Parathyroid adenoma (tissue), 2 donors: ENCODE results near the gene IFNGR1.
"Not testable (repeated sequence)": the region's sequence is repeated elsewhere in the genome, so short reads cannot be mapped to it uniquely, and the experiment has no call there.

Experiments
- H2AFZ ChIP-seq: fragments of 300-600 bp; sonication (generic); one replicate; pipeline ENCODE4 v1.7.0; 2017; ENCODE audit warnings: antibody characterized with exemption, mild to moderate bottlenecking
- H3K27ac ChIP-seq: fragments of 300-600 bp; sonication (generic); one replicate; pipeline ENCODE4 v1.7.0; 2017
- H3K27me3 ChIP-seq: fragments of 300-600 bp; sonication (generic); one replicate; pipeline ENCODE4 v1.7.0; 2017; ENCODE audit warnings: low read length; ENCODE audit not compliant: control insufficient read depth, insufficient read depth
- H3K36me3 ChIP-seq: fragments of 300-600 bp; sonication (generic); one replicate; pipeline ENCODE4 v1.7.0; 2017; ENCODE audit warnings: low read length; ENCODE audit not compliant: control insufficient read depth, insufficient read depth
- H3K4me1 ChIP-seq: fragments of 300-600 bp; sonication (generic); one replicate; pipeline ENCODE4 v1.7.0; 2017; ENCODE audit warnings: control low read depth
- H3K4me2 ChIP-seq: fragments of 300-600 bp; sonication (generic); one replicate; pipeline ENCODE4 v1.7.0; 2017; ENCODE audit warnings: low read length
- H3K4me3 ChIP-seq: fragments of 300-600 bp; sonication (generic); one replicate; pipeline ENCODE4 v1.7.0; 2017; ENCODE audit warnings: low read depth, low read length
- H3K79me2 ChIP-seq: fragments of 300-600 bp; sonication (generic); one replicate; pipeline ENCODE4 v1.7.0; 2017; ENCODE audit warnings: control low read depth
- H3K9ac ChIP-seq: fragments of 300-600 bp; sonication (generic); one replicate; pipeline ENCODE4 v1.7.0; 2017; ENCODE audit warnings: mild to moderate bottlenecking
- H3K9me3 ChIP-seq: fragments of 300-600 bp; sonication (generic); one replicate; pipeline ENCODE4 v1.7.0; 2017; ENCODE audit warnings: low read length; ENCODE audit not compliant: control insufficient read depth
- CTCF ChIP-seq: fragments of 300-600 bp; sonication (generic); IDR thresholded peaks from one replicate; pipeline ENCODE4 v1.7.0; 2017; ENCODE audit warnings: antibody characterized with exemption, mild to moderate bottlenecking
- donor health status: primary hyperparathyroidism.

IFNGR1 gene

GRCh38 chr6:137211910-137212309, 7.3 kb downstream of the IFNGR1 start:
- no peaks in the 10 kb centered on the region for H3K36me3 ChIP-seq
- TF ChIP-seq CTCF: no peak
- H3K27ac ChIP-seq: no peak overlapping the region
- no peaks in the 10 kb centered on the region for H3K27me3 ChIP-seq
- no peak overlapping the region for H2AFZ ChIP-seq
- peaks cover 14% of the 10 kb centered on the region for H3K79me2 ChIP-seq
- H3K4me1 ChIP-seq: peaks cover 11% of the 10 kb centered on the region
- no peak overlapping the region for H3K4me2 ChIP-seq
- H3K4me3 ChIP-seq: no peak overlapping the region
- no peaks in the 10 kb centered on the region for H3K9me3 ChIP-seq
- H3K9ac ChIP-seq: no peak overlapping the region

DNA sequence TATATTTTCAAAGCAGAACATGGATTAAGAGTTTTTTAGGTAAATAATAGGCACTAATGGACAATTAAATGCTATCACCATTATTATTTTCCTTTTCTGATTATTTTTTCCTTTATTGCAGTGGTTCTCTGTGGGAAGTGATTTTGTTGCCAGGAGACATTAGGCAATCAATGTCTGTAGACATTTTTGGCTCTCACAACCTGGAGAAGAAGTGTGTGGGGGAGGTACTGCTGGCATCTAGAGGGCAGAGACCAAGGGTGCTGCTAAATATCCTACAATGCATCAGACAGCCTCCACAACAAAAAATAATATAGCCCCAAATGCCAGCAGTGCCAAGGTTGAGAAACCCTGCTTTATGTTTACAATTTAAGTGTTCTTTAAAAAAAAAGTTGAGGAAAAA, 8.3 kb downstream of the IFNGR1 start:
- Histone ChIP-seq H3K79me2 (peaks cover 11% of the 10 kb centered on the region), H3K27me3 (no peaks in the 10 kb centered on the region), H2AFZ (no peak overlapping the region), H3K4me2 (no peak overlapping the region), H3K4me3 (no peak overlapping the region), H3K4me1 (peaks cover 9% of the 10 kb centered on the region), H3K36me3 (no peaks in the 10 kb centered on the region), H3K9me3 (no peaks in the 10 kb centered on the region), H3K27ac (no peak overlapping the region), H3K9ac (no peak overlapping the region)
- no peak for TF ChIP-seq CTCF

DNA sequence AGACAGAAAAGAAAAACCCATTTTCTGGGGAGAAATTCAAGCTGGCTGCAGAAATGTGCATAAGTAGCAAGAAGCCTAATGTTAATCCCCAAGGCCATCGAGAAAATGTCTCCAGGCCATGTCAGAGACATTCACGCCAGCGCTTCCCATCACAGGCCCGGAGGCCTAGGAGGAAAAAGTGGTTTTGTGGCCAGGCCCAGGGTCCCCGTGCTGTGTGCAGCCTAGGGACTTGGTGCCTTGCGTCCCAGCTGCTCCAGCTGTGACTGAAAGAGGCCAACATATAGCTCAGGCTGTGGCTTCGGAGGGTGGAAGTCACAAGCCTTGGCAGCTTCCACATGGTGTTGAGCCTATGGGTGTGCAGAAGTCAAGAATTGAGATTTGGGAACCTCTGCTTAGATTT, 10.9 kb downstream of the IFNGR1 start:
- no peaks in the 10 kb centered on the region for H3K27me3 ChIP-seq
- H3K27ac ChIP-seq: no peak overlapping the region
- H3K4me2 ChIP-seq: no peak overlapping the region
- peaks cover 6% of the 10 kb centered on the region for H3K4me1 ChIP-seq
- H3K36me3 ChIP-seq: no peaks in the 10 kb centered on the region
- H3K4me3 ChIP-seq: no peak overlapping the region
- no peak overlapping the region for H2AFZ ChIP-seq
- H3K9me3 ChIP-seq: no peaks in the 10 kb centered on the region
- no peak for TF ChIP-seq CTCF
- peaks cover 11% of the 10 kb centered on the region for H3K79me2 ChIP-seq
- no peak overlapping the region for H3K9ac ChIP-seq

DNA sequence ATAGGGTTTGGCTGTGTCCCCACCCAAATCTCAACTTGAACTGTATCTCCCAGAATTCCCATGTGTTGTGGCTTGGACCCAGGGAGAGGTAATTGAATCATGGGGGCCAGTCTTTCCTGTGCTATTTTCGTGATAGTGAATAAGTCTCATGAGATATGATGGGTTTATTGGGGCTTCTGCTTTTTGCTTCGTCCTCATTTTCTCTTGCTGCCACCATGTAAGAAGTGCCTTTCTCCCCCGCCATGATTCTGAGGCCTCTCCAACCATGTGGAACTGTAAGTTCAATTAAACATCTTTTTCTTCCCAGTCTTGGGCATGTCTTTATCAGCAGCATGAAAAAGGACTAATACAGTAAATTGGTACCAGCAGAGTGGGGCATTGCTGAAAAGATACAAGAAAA, 11.7 kb downstream of the IFNGR1 start:
- H3K4me1 ChIP-seq, H3K4me3 ChIP-seq: not testable (repeated sequence)

DNA sequence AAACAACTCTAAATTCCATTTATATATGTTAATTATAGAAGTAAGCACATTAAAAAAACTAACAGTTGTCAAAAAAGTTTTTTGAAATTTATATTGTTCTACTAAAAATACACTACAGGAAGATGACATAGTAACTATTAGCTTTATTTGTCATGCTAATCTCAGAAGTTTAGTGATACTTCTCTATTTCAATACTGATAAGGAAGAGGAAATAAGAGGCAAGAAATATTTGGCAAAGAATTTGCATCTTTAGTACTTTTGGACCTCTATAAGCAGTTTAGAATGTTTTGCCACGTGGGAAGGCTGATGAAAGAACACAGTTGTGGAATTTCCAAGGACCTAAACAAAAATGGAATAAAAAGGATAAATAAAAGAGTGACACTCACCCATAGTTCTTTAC, 12.6 kb downstream of the IFNGR1 start:
- TF ChIP-seq CTCF: no peak
- Histone ChIP-seq H3K36me3 (no peaks in the 10 kb centered on the region), H2AFZ (no peak overlapping the region), H3K27me3 (no peaks in the 10 kb centered on the region), H3K4me2 (no peak overlapping the region), H3K9ac (no peak overlapping the region), H3K27ac (no peak overlapping the region), H3K79me2 (peaks cover 2% of the 10 kb centered on the region), H3K9me3 (no peaks in the 10 kb centered on the region), H3K4me3 (no peak overlapping the region), H3K4me1 (peaks cover 5% of the 10 kb centered on the region)

More for the DNA sequence above, 11.7 kb downstream of the IFNGR1 start:
- not testable (repeated sequence) for H3K27me3 ChIP-seq, H3K79me2 ChIP-seq, H3K4me2 ChIP-seq, H2AFZ ChIP-seq, H3K27ac ChIP-seq, H3K9ac ChIP-seq, H3K9me3 ChIP-seq, H3K36me3 ChIP-seq
